Measurements from ENCODE around the gene DISP1.
A peak's percentile ranks its signal among the peaks of the same experiment; 100 is the strongest.

DISP1 gene

GRCh38 chr1:222794656-222795474 lies 20.0 kb upstream of the DISP1 start:
- TF ChIP-seq CTCF (conservative IDR thresholded peaks at IDR 0.05; ENCODE audit: low read depth, low read length), result peak; percentile 9
- DNase-seq (ENCODE audit: low read depth), result no peak
- no peak overlapping the region for H3K4me3 ChIP-seq (ENCODE audit: low read length)

GRCh38 chr1:222798116-222798515 lies 16.7 kb upstream of the DISP1 start:
- TF ChIP-seq CTCF (conservative IDR thresholded peaks at IDR 0.05; ENCODE audit: low read depth, low read length), result no peak
- peak; percentile 51 for DNase-seq (ENCODE audit: low read depth)
- H3K4me3 ChIP-seq (ENCODE audit: low read length), result no peak overlapping the region

- TF ChIP-seq CTCF (conservative IDR thresholded peaks at IDR 0.05; ENCODE audit: low read depth, low read length), result no peak
- no peak for DNase-seq (ENCODE audit: low read depth)
- H3K4me3 ChIP-seq (ENCODE audit: low read length), result no peak overlapping the region
Observed at GRCh38 chr1:222798975-222799374, 15.9 kb upstream of the DISP1 start.

GRCh38 chr1:222801067-222801466 lies 13.8 kb upstream of the DISP1 start:
- no peak for DNase-seq (ENCODE audit: low read depth)
- H3K4me3 ChIP-seq (ENCODE audit: low read length), result no peak overlapping the region
- TF ChIP-seq CTCF (conservative IDR thresholded peaks at IDR 0.05; ENCODE audit: low read depth, low read length), result no peak

GRCh38 chr1:222811671-222812070 lies 3.2 kb upstream of the DISP1 start:
- no peak overlapping the region for H3K4me3 ChIP-seq (ENCODE audit: low read length)
- TF ChIP-seq CTCF (conservative IDR thresholded peaks at IDR 0.05; ENCODE audit: low read depth, low read length), result no peak
- DNase-seq (ENCODE audit: low read depth), result no peak

GRCh38 chr1:222813866-222814535 lies 838 bp upstream of the DISP1 start:
- no peak for DNase-seq (ENCODE audit: low read depth)
- no peak for TF ChIP-seq CTCF (conservative IDR thresholded peaks at IDR 0.05; ENCODE audit: low read depth, low read length)
- peak overlapping the region; percentile 97 for H3K4me3 ChIP-seq (ENCODE audit: low read length)

- peak overlapping the region; percentile 97 for H3K4me3 ChIP-seq (ENCODE audit: low read length)
- DNase-seq (ENCODE audit: low read depth), result no peak
- no peak for TF ChIP-seq CTCF (conservative IDR thresholded peaks at IDR 0.05; ENCODE audit: low read depth, low read length)
Observed at GRCh38 chr1:222815440-222815765, 564 bp downstream of the DISP1 start.
